Stimulated activated CD4-positive, alpha-beta T cell treated with anti-CD3 and anti-CD28 coated beads, Interleukin-12 subunit alpha, Interleukin-12 subunit beta, amount 100 ng/mL, for 4 hours (primary cell): ENCODE results near the gene CENPB.
A peak's percentile ranks its signal among the peaks of the same experiment; 100 is the strongest.

Experiments used
- DNase-seq: peaks from one replicate; pipeline ENCODE4 v3.0.0-alpha.2; 2020

Gene CENPB

DNA sequence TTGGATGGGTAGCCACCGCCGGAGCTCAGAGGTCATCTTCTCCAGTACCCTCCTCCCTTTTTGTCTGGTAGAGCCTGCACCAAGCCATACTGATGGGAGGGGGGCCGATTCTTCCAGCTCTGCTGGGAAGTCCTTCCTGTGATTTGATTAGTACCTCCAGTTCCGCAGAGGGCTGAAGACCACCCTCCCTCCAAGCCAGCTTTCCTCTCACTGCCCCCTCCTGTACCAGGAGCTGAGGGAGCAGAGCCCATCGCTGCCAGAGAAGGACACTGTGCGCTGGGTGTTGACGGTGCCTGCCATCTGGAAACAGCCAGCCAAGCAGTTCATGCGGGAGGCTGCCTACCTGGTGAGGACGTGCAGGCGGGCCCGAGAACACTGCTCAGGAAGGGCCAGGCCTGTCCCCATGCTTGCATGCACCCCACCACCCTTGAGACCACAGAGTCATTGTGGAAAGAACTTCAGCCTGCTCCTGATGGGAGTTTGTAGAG lies 40.8 kb downstream of the CENPB start:
- no peak for DNase-seq

DNA sequence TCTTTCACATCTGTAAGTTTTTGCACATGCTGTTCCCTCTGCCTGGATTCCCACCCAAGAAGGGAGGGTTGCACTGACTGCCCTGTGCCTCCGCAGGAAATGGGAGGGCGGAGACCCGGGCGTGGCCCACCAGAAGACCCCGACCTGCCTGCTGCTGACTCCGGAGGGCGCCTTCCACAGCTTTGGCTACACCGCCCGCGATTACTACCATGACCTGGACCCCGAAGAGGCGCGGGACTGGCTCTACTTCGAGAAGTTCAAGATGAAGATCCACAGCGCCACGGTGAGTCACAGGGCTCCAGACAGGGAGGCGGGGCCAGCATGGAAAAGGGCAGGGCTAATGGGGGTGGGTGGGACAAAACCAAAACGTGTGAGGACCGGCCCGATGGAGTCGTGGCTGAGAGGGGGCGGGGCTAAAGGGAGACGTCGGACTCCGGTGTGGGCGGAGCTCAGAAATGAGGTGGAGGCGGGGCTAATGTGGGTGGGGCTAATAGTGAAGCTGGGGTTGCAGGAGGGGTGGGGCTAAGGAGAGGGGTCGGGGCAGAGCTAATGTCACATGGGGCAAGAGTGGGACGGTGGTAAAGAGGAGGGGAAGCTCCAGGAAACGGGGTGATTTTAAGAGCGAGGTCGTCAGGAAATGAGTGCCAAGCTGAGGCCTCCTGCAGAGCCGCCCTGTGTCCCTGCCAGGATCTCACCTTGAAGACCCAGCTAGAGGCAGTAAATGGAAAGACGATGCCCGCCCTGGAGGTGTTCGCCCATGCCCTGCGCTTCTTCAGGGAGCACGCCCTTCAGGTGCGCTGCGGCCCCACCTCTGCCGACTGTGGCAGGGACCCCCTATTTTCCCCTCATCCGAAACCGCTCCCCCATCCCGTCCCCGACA lies 41.5 kb downstream of the CENPB start:
- DNase-seq: peak; percentile 69

GRCh38 chr20:3744037-3744436 lies 42.5 kb downstream of the CENPB start:
- no peak for DNase-seq

DNA sequence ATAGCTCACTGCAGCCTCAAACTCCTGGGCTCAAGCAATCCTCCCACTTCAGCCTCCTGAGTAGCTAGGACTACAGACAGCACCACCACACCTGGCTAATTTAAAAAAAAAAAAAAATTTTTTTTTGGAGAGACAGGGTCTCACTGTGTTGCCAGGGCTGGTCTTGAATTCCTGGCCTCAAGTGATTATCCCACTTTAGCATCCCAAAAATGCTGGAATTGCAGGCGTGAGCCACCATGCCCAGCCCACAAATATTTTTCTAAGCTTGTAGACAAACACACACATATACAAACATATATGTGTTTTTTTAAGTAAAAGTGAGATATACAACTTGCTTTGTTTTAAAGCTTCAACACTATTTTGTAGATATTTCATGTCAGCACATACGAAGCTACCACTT lies 43.3 kb downstream of the CENPB start:
- no peak for DNase-seq

- no peak for DNase-seq
Observed at GRCh38 chr20:3741836-3742458, 44.6 kb downstream of the CENPB start.

GRCh38 chr20:3740615-3741301 lies 45.8 kb downstream of the CENPB start:
- DNase-seq: no peak

DNA sequence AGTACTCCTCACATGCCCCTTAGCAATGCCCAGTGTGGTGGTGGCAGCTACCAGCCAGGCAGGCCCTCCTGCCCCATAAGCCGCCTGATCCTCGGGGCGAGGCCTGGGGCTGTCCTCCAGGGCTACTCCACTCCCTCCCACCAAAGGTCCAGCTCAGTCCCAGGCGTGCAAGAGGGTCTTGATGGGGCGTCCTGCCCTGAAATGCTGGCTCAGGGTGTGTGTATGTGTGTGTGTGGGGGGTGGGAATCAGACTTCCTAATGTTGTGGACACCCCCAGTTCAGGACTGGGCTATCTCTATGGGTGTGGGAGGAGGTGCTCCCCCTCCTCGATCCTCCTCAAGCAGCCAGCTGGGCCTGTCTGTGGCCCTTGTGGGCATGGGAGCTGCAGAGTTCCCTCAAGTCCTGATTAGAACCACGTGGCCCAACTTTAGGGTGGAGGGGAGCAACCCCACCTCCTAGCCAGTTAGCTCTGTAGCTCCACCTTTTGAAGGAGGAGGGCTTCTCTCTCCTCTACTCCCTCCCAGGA lies 46.6 kb downstream of the CENPB start:
- no peak for DNase-seq

DNA sequence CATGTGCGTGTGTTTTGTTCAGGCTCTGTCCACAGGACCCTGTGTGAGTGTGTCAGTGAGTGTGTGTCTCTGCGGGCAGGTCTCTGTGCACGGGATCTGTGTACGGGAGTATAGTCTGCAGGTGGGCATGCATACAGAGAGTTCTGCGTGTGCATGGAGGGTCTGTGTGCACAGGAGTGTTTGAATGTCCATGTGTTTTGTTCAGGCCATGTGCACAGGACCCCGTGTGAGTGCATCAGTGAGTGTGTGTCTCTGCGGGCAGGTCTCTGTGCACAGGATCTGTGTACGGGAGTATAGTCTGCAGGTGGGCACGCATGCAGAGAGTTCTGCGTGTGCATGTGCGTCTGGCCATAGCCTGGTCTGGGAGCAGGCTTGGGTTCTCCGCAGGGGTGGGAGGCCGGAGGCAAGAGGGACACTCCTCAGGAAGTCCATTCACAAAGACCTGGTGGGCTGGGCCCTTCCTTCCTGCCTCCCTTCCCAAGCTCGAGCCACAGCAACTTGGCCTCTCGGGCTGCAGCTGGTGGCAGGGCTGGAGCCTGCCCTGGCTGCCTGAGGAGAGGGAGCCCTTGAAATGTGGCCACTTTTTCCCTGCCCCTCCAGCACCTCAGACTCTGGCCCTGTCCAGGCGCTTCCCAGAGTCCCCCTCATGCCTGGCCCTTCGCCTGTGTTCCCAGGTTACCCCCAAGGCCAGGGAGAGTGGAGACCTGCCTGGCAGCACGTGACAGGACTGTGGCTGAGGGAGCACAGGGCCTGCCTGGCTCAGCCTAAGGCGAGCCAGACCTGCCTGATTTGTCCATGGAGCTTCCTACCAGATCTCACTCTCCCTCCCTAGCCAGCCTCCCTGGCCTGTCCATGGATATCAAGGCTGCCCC lies 47.2 kb downstream of the CENPB start:
- DNase-seq: no peak

- no peak for DNase-seq
Observed at GRCh38 chr20:3738111-3739053, 48.2 kb downstream of the CENPB start.

GRCh38 chr20:3735768-3736167 lies 50.8 kb downstream of the CENPB start:
- DNase-seq: no peak

DNA sequence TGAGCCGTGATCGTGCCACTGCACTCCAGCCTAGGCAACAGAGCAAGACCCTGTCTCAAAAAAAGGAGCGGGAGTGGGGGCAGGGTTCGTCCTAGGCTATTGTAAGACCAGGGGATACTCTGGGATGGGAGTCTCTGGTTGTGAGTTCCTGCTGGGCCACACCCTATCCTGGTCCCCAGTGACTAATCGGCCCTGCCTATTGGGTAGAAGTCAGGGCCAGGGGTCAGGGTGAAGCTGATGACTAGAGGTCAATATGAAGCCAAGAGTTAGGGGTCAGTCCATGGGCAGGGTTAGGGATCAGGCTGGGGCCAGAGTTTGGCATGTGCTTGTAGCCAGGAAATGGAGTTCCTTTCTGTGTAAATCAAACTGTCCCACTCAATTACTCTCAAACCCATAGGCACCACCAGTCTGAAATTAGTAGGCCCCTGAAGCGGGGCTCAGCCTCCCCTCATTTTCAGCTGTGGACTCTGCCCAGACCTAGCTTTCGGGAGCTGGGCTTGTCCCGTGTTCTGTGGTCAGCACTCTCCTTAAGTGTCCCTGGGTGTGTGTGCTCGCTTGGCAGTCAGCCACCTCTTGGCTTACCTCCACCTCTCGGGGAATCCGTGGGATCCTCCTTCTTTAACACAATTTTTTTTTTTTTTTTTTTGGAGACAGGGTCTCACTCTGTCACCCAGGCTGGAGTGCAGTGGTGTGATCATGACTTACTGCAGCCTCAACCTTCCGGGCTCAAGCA lies 52.3 kb downstream of the CENPB start:
- no peak for DNase-seq
